Gastrocnemius medialis (tissue), 4 donors: ENCODE measurements around the gene SMIM45.

Source experiments
- ATAC-seq, 2 donors: fragments of 150-250 bp; one replicate each; pipeline ENCODE4 v1.9.1; 2016
- DNase-seq, 2 donors: peaks; one replicate each; pipeline ENCODE4 v3.0.0-alpha.2; 2019
- H3K27ac ChIP-seq, 4 donors: fragments of 200-600 bp; sonication (generic); 1 replicate in 1 of 4; 2 replicates in 3 of 4; pipeline ENCODE4 v1.5.1; 2016 to 2018; ENCODE audit warnings: mild to moderate bottlenecking in 2 of 4, moderate library complexity in 1 of 4
- H3K27me3 ChIP-seq, 3 donors: fragments of 200-600 bp; sonication (generic) in 2 of 3; 1 replicate in 1 of 3; 2 replicates in 2 of 3; pipeline versions ENCODE4 v1.5.1 to v1.6.0; 2016 to 2019; ENCODE audit warnings: mild to moderate bottlenecking in 1 of 3, moderate library complexity in 1 of 3
- H3K36me3 ChIP-seq, 2 donors: fragments of 200-600 bp; sonication (generic) in 1 of 2; one replicate each; pipeline ENCODE4 v1.5.1; 2017 to 2018
- H3K4me1 ChIP-seq, 2 donors: fragments of 200-600 bp; sonication (generic) in 1 of 2; one replicate each; pipeline ENCODE4 v1.5.1; 2016 to 2017; ENCODE audit warnings: mild to moderate bottlenecking in 2 of 2
- H3K4me3 ChIP-seq, 4 donors: fragments of 200-600 bp; sonication (generic) in 3 of 4; 1 replicate in 1 of 4; 2 replicates in 3 of 4; pipeline ENCODE4 v1.5.1; 2016 to 2019; ENCODE audit warnings: mild to moderate bottlenecking in 2 of 4
- H3K9me3 ChIP-seq, 3 donors: fragments of 200-600 bp; sonication (generic) in 2 of 3; 1 replicate in 1 of 3; 2 replicates in 2 of 3; pipeline ENCODE4 v1.5.1; 2016 to 2019
- CTCF ChIP-seq, 5 experiments: fragments of 450-650 bp in 3 of 5; fragments of 200-600 bp in 2 of 5; sonication (generic) in 2 of 5; IDR thresholded peaks in 4 of 5; conservative IDR thresholded peaks in 1 of 5; 1 replicate in 4 of 5; 2 replicates in 1 of 5; pipeline ENCODE4 v1.5.1; 2016 to 2019; ENCODE audit warnings: antibody characterized with exemption in 5 of 5, mild to moderate bottlenecking in 3 of 5, moderate library complexity in 3 of 5
- POLR2A ChIP-seq, 2 donors: fragments of 450-650 bp; IDR thresholded peaks; one replicate each; pipeline ENCODE4 v1.6.1; 2017; ENCODE audit warnings: antibody characterized with exemption in 2 of 2, mild to moderate bottlenecking in 2 of 2, moderate library complexity in 2 of 2
- in situ Hi-C, 4 donors: fragments of 200-750 bp; cut with MboI; loops; one replicate each; pipeline versions ENCODE4 v1.15.0 to v1.8.0; 2017; ENCODE audit warnings: low sequenced_read_pairs in 4 of 4
- intact Hi-C: fragments of 100-400 bp; cut with DNase I; formaldehyde crosslinking; loops from one replicate; pipeline ENCODE4 v1.15.1; 2023; ENCODE audit warnings: low total_unique reads

Gene SMIM45

GRCh38 chr22:41987276-41987675, 35.3 kb downstream of the SMIM45 start:
- Histone ChIP-seq H3K4me1 (peaks cover 0 to 5% of the 10 kb centered on the region in 2 donors), H3K27me3 (no peaks in the 10 kb centered on the region), H3K36me3 (no peaks in the 10 kb centered on the region), H3K27ac (no peak overlapping the region), H3K4me3 (no peak overlapping the region), H3K9me3 (no peaks in the 10 kb centered on the region)
- TF ChIP-seq POLR2A (IDR thresholded peaks at IDR 0.05) (no peak), CTCF (IDR thresholded peaks at IDR 0.05 in 4 of 5, conservative IDR thresholded peaks at IDR 0.05 in 1 of 5) (no peak)
- DNase-seq (no peak), ATAC-seq (no peak)
- intact Hi-C loops (no loop called here), in situ Hi-C loops (no loop called here)

- no peak overlapping the region for H3K4me3 ChIP-seq
- no peak for TF ChIP-seq CTCF (IDR thresholded peaks at IDR 0.05 in 4 of 5, conservative IDR thresholded peaks at IDR 0.05 in 1 of 5)
- no peak for TF ChIP-seq POLR2A (IDR thresholded peaks at IDR 0.05)
- intact Hi-C loops: no loop called here
- no peaks in the 10 kb centered on the region for H3K9me3 ChIP-seq
- in situ Hi-C loops: no loop called here
- no peaks in the 10 kb centered on the region for H3K4me1 ChIP-seq
- H3K27ac ChIP-seq: no peak overlapping the region
- DNase-seq (no peak), ATAC-seq (no peak)
- no peaks in the 10 kb centered on the region for H3K27me3 ChIP-seq
- no peaks in the 10 kb centered on the region for H3K36me3 ChIP-seq
These were observed 37.3 kb downstream of the SMIM45 start for GRCh38 chr22:41989246-41989645.

- Histone ChIP-seq H3K4me3 (no peak overlapping the region), H3K36me3 (no peaks in the 10 kb centered on the region), H3K27ac (no peak overlapping the region), H3K9me3 (no peaks in the 10 kb centered on the region), H3K4me1 (no peaks in the 10 kb centered on the region), H3K27me3 (no peaks in the 10 kb centered on the region)
- no peak for ATAC-seq
- TF ChIP-seq CTCF (IDR thresholded peaks at IDR 0.05 in 4 of 5, conservative IDR thresholded peaks at IDR 0.05 in 1 of 5) (no peak), POLR2A (IDR thresholded peaks at IDR 0.05) (no peak)
- no peak for DNase-seq
- intact Hi-C loops (no loop called here), in situ Hi-C loops (no loop called here)
These were observed 39.2 kb downstream of the SMIM45 start for GRCh38 chr22:41991111-41991510.

- H3K27ac ChIP-seq: no peak overlapping the region
- H3K27me3 ChIP-seq: peaks cover 0 to 4% (median 0%) of the 10 kb centered on the region in 3 donors
- intact Hi-C loops (no loop called here), in situ Hi-C loops (no loop called here)
- no peaks in the 10 kb centered on the region for H3K9me3 ChIP-seq
- DNase-seq: no peak
- no peaks in the 10 kb centered on the region for H3K36me3 ChIP-seq
- ATAC-seq: no peak
- TF ChIP-seq CTCF (IDR thresholded peaks at IDR 0.05 in 4 of 5, conservative IDR thresholded peaks at IDR 0.05 in 1 of 5): no peak
- TF ChIP-seq POLR2A (IDR thresholded peaks at IDR 0.05): no peak
- no peaks in the 10 kb centered on the region for H3K4me1 ChIP-seq
- no peak overlapping the region for H3K4me3 ChIP-seq
These were observed 40.5 kb downstream of the SMIM45 start for GRCh38 chr22:41992496-41992895.

GRCh38 chr22:41995211-41995610, 43.3 kb downstream of the SMIM45 start:
- no peaks in the 10 kb centered on the region for H3K4me1 ChIP-seq
- no peak overlapping the region for H3K27ac ChIP-seq
- DNase-seq (no peak), ATAC-seq (no peak)
- intact Hi-C loops: no loop called here
- H3K9me3 ChIP-seq: no peaks in the 10 kb centered on the region
- peaks cover 0 to 6% (median 5%) of the 10 kb centered on the region in 3 donors for H3K27me3 ChIP-seq
- no peaks in the 10 kb centered on the region for H3K36me3 ChIP-seq
- no peak overlapping the region for H3K4me3 ChIP-seq
- no peak for TF ChIP-seq POLR2A (IDR thresholded peaks at IDR 0.05)
- no peak for TF ChIP-seq CTCF (IDR thresholded peaks at IDR 0.05 in 4 of 5, conservative IDR thresholded peaks at IDR 0.05 in 1 of 5)
- in situ Hi-C loops: no loop called here
